Lung (tissue), 12 donors: ENCODE data around the gene BCAS3. TPM values are rescaled to one million over a fixed set of nuclear protein-coding genes. Genes with fewer than 3 reads are reported as not detected.

Experiments used
- ATAC-seq: fragments of 200-7000 bp; cut with Tn5 transposase; one replicate; pipeline ENCODE4 v1.9.1; 2020; ENCODE audit warnings: moderate number of reproducible peaks; ENCODE audit not compliant: insufficient read depth, low FRiP score
- DNase-seq, 3 donors: peaks; one replicate each; pipeline ENCODE4 v3.0.0-alpha.2; 2013 to 2017
- H3K27ac ChIP-seq, 2 donors: one replicate each; pipeline ENCODE4 v1.5.1; 2013; ENCODE audit warnings: mild to moderate bottlenecking in 2 of 2, moderate library complexity in 2 of 2, control low read depth in 1 of 2, inconsistent platforms in 1 of 2, low read depth in 1 of 2, low read length in 1 of 2
- H3K27me3 ChIP-seq, 3 donors: one replicate each; pipeline ENCODE4 v1.5.1; 2013; ENCODE audit warnings: low read length in 2 of 3; ENCODE audit not compliant: control insufficient read depth in 3 of 3, insufficient read depth in 3 of 3
- H3K36me3 ChIP-seq, 4 donors: one replicate each; pipeline ENCODE4 v1.5.1; 2013; ENCODE audit warnings: low read length in 4 of 4, mild to moderate bottlenecking in 1 of 4, moderate library complexity in 1 of 4; ENCODE audit not compliant: control insufficient read depth in 4 of 4, insufficient read depth in 4 of 4
- H3K4me1 ChIP-seq, 5 donors: one replicate each; pipeline ENCODE4 v1.5.1; 2013; ENCODE audit warnings: low read length in 5 of 5, mild to moderate bottlenecking in 2 of 5, moderate library complexity in 1 of 5; ENCODE audit not compliant: control insufficient read depth in 5 of 5, insufficient read depth in 5 of 5
- H3K4me3 ChIP-seq: one replicate; pipeline ENCODE4 v1.5.1; 2013; ENCODE audit warnings: mild to moderate bottlenecking, control low read depth, moderate library complexity
- H3K9ac ChIP-seq, 2 donors: one replicate each; pipeline ENCODE4 v1.5.1; 2013; ENCODE audit warnings: low read length in 2 of 2, control low read depth in 1 of 2; ENCODE audit not compliant: insufficient read depth in 1 of 2
- H3K9me3 ChIP-seq, 4 donors: one replicate each; pipeline ENCODE4 v1.5.1; 2013; ENCODE audit warnings: low read length in 3 of 4, mild to moderate bottlenecking in 1 of 4, moderate library complexity in 1 of 4; ENCODE audit not compliant: control insufficient read depth in 4 of 4, insufficient read depth in 3 of 4
- WGBS, 2 donors: extraction: QIAGEN DNeasy Blood & Tissue Kit; methylation state at CpG; one replicate each; pipeline ENCODE4 v1.1.7; 2013; 5-methylcytosine and 5-hydroxymethylcytosine counted together
- polyA plus RNA-seq, 2 donors: library from polyadenylated mRNA; stranded (reverse); fragments of 200-250 nt; gene quantifications; one replicate each; pipeline ENCODE4 v1.2.1, GENCODE V29; 2013
- total RNA-seq, 2 donors: library from RNA; depleted of rRNA in 1 of 2; stranded (reverse); fragments of >200 nt in 1 of 2; gene quantifications; one replicate each; pipeline ENCODE4 v1.2.1, GENCODE V29; 2014 to 2021
- TF ChIP-seq, protein P1 (sequence below): IDR thresholded peaks from 2 replicates; pipeline ENCODE4 v1.5.1; 2012; ENCODE audit warnings: mild to moderate bottlenecking; ENCODE audit errors: control extremely low read depth, extremely low read depth
- donor health status: control.
- donor health status: control.
- donor health status: Bipolar disorder and iron deficiency.
- donor health status: healthy.
- donor health status: DM: yes; HTN: yes; CAD: no.

The BCAS3 gene
- total and polyA plus RNA-seq, 4 donors, result 4.0 to 101 (median 20.3) TPM

DNA sequence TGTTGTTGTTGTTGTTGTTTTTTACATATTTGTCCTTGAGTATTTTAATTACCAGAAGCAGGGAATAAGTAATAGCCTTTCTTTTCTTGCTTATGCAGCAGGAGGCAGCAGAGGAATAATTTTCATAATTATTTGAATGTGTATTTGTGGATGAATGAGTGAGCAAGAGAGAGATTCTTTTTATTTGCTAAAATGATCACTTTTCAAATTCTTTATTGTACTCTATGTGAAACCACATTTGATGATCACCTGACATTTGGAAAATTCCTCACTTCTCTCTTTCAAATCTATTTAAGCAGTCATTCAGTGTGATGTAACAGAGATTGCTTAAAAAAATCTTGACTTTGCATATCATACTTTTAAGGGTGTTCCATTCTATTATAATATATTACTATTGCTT lies 223.6 kb downstream of the BCAS3 start:
- peaks cover 0 to 1% (median 0%) of the 10 kb centered on the region in 4 donors for H3K36me3 ChIP-seq
- H3K9me3 ChIP-seq, result peaks cover 0 to 3% (median 1%) of the 10 kb centered on the region in 4 donors
- no peaks in the 10 kb centered on the region for H3K27me3 ChIP-seq
- H3K4me3 ChIP-seq, result no peak overlapping the region
- DNase-seq, result peak in 2 of 3 donors; percentile 49 to 50
- no peak for ATAC-seq
- TF ChIP-seq, protein P1, sequence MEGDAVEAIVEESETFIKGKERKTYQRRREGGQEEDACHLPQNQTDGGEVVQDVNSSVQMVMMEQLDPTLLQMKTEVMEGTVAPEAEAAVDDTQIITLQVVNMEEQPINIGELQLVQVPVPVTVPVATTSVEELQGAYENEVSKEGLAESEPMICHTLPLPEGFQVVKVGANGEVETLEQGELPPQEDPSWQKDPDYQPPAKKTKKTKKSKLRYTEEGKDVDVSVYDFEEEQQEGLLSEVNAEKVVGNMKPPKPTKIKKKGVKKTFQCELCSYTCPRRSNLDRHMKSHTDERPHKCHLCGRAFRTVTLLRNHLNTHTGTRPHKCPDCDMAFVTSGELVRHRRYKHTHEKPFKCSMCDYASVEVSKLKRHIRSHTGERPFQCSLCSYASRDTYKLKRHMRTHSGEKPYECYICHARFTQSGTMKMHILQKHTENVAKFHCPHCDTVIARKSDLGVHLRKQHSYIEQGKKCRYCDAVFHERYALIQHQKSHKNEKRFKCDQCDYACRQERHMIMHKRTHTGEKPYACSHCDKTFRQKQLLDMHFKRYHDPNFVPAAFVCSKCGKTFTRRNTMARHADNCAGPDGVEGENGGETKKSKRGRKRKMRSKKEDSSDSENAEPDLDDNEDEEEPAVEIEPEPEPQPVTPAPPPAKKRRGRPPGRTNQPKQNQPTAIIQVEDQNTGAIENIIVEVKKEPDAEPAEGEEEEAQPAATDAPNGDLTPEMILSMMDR, result no peak
- no peak overlapping the region for H3K9ac ChIP-seq
- peaks cover 0 to 6% (median 0%) of the 10 kb centered on the region in 5 donors for H3K4me1 ChIP-seq
- no peak overlapping the region for H3K27ac ChIP-seq

DNA sequence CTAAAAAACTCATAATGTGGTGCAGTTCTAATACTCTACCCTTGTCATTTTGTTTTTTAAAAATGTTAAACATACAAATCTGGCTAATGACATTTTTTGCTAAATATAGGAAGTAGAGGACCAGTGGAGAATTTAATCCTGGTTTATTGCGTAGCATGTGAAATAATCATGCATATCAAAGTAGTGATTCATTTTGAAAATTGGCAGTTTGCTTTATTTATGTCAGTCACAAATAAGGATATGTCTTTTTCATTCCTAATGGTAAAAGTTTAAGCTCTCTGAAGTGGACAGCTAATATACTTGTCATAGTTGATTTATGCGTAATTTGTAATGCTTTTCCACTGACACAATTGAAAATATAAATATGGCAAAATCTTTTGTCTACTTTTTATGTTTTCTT lies 224.2 kb downstream of the BCAS3 start:
- Histone ChIP-seq H3K4me1 (peaks cover 0 to 6% (median 0%) of the 10 kb centered on the region in 5 donors), H3K9ac (no peak overlapping the region), H3K27ac (no peak overlapping the region), H3K4me3 (no peak overlapping the region), H3K36me3 (peaks cover 0 to 1% (median 0%) of the 10 kb centered on the region in 4 donors), H3K9me3 (peaks cover 0 to 3% (median 1%) of the 10 kb centered on the region in 4 donors), H3K27me3 (no peaks in the 10 kb centered on the region)
- WGBS, 2 donors, result 79 to 88% methylated on average over 2 of the region's 2 CpGs
- ATAC-seq, result no peak
- TF ChIP-seq, protein P1, result no peak
- peak in 2 of 3 donors; percentile 10 for DNase-seq

DNA sequence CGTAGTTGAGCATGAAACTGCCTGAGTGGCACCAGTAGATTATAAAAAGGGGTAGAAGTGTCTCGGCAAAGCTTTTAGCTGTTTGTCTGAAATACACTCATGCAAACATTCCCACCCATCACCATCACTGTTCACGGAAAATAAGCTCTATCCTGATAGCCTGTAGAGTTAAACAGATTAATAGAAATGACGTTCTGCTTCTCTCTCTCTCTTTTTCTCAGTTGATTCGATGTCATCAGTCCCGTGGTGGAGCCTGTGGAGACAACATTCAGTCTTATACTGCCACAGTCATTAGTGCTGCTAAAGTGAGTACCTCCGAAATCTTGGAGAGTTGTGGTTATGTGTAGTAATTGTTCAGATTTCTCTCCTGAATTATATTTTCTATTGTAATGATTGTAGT lies 224.7 kb downstream of the BCAS3 start:
- Histone ChIP-seq H3K27me3 (no peaks in the 10 kb centered on the region), H3K4me1 (peaks cover 0 to 6% (median 0%) of the 10 kb centered on the region in 5 donors), H3K9me3 (peaks cover 0 to 3% (median 0%) of the 10 kb centered on the region in 4 donors), H3K4me3 (no peak overlapping the region), H3K36me3 (peaks cover 0 to 1% (median 0%) of the 10 kb centered on the region in 4 donors), H3K27ac (no peak overlapping the region), H3K9ac (no peak overlapping the region)
- WGBS, 2 donors, result 76 to 77% methylated on average over 7 of the region's 7 CpGs
- ATAC-seq (no peak), DNase-seq (peak in 2 of 3 donors; percentile 52 to 61)
- TF ChIP-seq, protein P1, result no peak

DNA sequence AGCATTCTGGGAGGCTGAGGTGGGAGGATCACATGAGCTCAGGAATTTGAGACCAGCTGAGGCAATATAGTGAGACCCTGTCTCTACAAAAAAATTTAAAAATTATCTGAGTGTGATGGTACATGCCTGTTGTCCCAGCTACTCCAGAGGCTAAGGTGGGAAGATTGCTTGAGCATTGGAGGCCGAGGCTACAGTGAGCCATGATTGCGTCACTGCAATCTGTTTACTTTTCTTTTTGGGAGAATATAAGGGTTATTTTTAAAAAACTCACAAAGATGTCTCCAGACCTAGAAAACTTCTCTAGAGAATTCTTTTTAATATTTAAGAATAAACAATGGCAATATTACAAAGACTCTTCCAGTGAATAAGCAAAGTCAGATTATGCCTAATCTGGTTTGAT lies 226.9 kb downstream of the BCAS3 start:
- TF ChIP-seq, protein P1, result no peak
- no peak overlapping the region for H3K9ac ChIP-seq
- no peak overlapping the region for H3K27ac ChIP-seq
- no peaks in the 10 kb centered on the region for H3K9me3 ChIP-seq
- no peaks in the 10 kb centered on the region for H3K27me3 ChIP-seq
- no peak overlapping the region for H3K4me3 ChIP-seq
- peaks cover 0 to 1% (median 0%) of the 10 kb centered on the region in 4 donors for H3K36me3 ChIP-seq
- ATAC-seq (no peak), DNase-seq (no peak)
- WGBS, 2 donors, result 92 to 98% methylated on average over 2 of the region's 2 CpGs
- peaks cover 0 to 6% (median 0%) of the 10 kb centered on the region in 5 donors for H3K4me1 ChIP-seq
